OCI-LY3 (cell line): ENCODE measurements around the gene GAS7.

Experiments
- H2AFZ ChIP-seq: fragments of 200-600, 300-600 bp; shearing (Covaris generic); 2 replicates; pipeline ENCODE4 v1.6.0; 2014; ENCODE audit warnings: antibody characterized with exemption, low read depth, low read length
- H3K27ac ChIP-seq: fragments of 200-600, 300-600 bp; sonication (generic); 2 replicates; pipeline ENCODE4 v1.5.1; 2014; ENCODE audit warnings: mild to moderate bottlenecking, low read length, moderate library complexity, mixed read lengths
- H3K27me3 ChIP-seq: fragments of 200-600, 300-600 bp; sonication (generic); 2 replicates; pipeline ENCODE4 v1.6.1; 2014; ENCODE audit warnings: low read depth, low read length, mixed read lengths
- H3K36me3 ChIP-seq: fragments of 200-600, 300-600 bp; sonication (generic); replicated peaks from 2 replicates; pipeline ENCODE3; 2014; ENCODE audit warnings: low read depth, low read length, mixed read lengths
- H3K4me1 ChIP-seq: fragments of 300-600, 200-600 bp; sonication (generic); 2 replicates; pipeline ENCODE4 v1.6.1; 2014; ENCODE audit warnings: low read length, mixed read lengths
- H3K4me2 ChIP-seq: fragments of 200-600, 300-600 bp; sonication (generic); 2 replicates; pipeline ENCODE4 v1.6.1; 2014; ENCODE audit warnings: low read length, mixed read lengths
- H3K4me3 ChIP-seq: fragments of 300-600, 200-600 bp; sonication (generic); 2 replicates; pipeline ENCODE4 v1.5.1; 2014; ENCODE audit warnings: antibody characterized with exemption, mild to moderate bottlenecking, low read length, moderate library complexity
- H3K79me2 ChIP-seq: fragments of 300-600, 200-600 bp; shearing (Covaris generic); 2 replicates; pipeline ENCODE4 v1.6.1; 2014; ENCODE audit warnings: mild to moderate bottlenecking, low read length, mixed read lengths
- H3K9ac ChIP-seq: fragments of 300-600, 200-600 bp; shearing (Covaris generic); 2 replicates; pipeline ENCODE4 v1.6.0; 2014; ENCODE audit warnings: mild to moderate bottlenecking, low read length, moderate library complexity
- H3K9me3 ChIP-seq: fragments of 200-600, 300-600 bp; shearing (Covaris generic); 2 replicates; pipeline ENCODE4 v1.6.1; 2014; ENCODE audit warnings: low read length, mixed read lengths; ENCODE audit not compliant: insufficient read depth
- H4K20me1 ChIP-seq: fragments of 200-600, 300-600 bp; sonication (generic); 2 replicates; pipeline ENCODE4 v1.6.1; 2016; ENCODE audit warnings: low read length, mixed read lengths; ENCODE audit not compliant: insufficient read depth
- CTCF ChIP-seq: fragments of 200-600, 300-600 bp; sonication (generic); IDR thresholded peaks from 2 replicates; pipeline ENCODE4 v1.5.1; 2014; ENCODE audit warnings: antibody characterized with exemption, low read length, low read depth
- EZH2phosphoT487 ChIP-seq: fragments of 200-600 bp; shearing (Covaris generic); IDR thresholded peaks from 2 replicates; pipeline ENCODE4 v1.6.1; 2018; ENCODE audit warnings: antibody characterized with exemption, mixed run types, low read depth

The GAS7 gene

GRCh38 chr17:10046786-10047785 is 151.3 kb downstream of the GAS7 start:
- H2AFZ ChIP-seq = no peak overlapping the region
- TF ChIP-seq CTCF (no peak), EZH2phosphoT487 (no peak)
- no peaks in the 10 kb centered on the region for H3K79me2 ChIP-seq
- peaks cover 10% of the 10 kb centered on the region for H3K27me3 ChIP-seq
- H4K20me1 ChIP-seq = no peaks in the 10 kb centered on the region
- H3K4me3 ChIP-seq = no peak overlapping the region
- H3K4me2 ChIP-seq = no peak overlapping the region
- H3K9me3 ChIP-seq = no peaks in the 10 kb centered on the region
- H3K36me3 ChIP-seq = no peaks in the 10 kb centered on the region
- H3K27ac ChIP-seq = no peak overlapping the region
- no peaks in the 10 kb centered on the region for H3K4me1 ChIP-seq
- no peak overlapping the region for H3K9ac ChIP-seq

- Histone ChIP-seq H3K36me3 (no peaks in the 10 kb centered on the region), H3K79me2 (no peaks in the 10 kb centered on the region), H3K4me2 (no peak overlapping the region), H3K9ac (no peak overlapping the region), H4K20me1 (no peaks in the 10 kb centered on the region), H3K27me3 (peaks cover 10% of the 10 kb centered on the region), H3K4me3 (no peak overlapping the region), H2AFZ (no peak overlapping the region), H3K4me1 (no peaks in the 10 kb centered on the region), H3K27ac (no peak overlapping the region), H3K9me3 (no peaks in the 10 kb centered on the region)
- TF ChIP-seq CTCF (no peak), EZH2phosphoT487 (no peak)
Measured at GRCh38 chr17:10045871-10046658, 152.3 kb downstream of the GAS7 start.

GRCh38 chr17:10042589-10043244 is 155.7 kb downstream of the GAS7 start:
- Histone ChIP-seq H3K27ac (no peak overlapping the region), H3K9me3 (no peaks in the 10 kb centered on the region), H3K79me2 (no peaks in the 10 kb centered on the region), H2AFZ (no peak overlapping the region), H3K4me3 (no peak overlapping the region), H3K4me2 (no peak overlapping the region), H3K27me3 (peaks cover 10% of the 10 kb centered on the region), H4K20me1 (no peaks in the 10 kb centered on the region), H3K36me3 (no peaks in the 10 kb centered on the region), H3K9ac (no peak overlapping the region), H3K4me1 (no peaks in the 10 kb centered on the region)
- TF ChIP-seq EZH2phosphoT487 (no peak), CTCF (no peak)
